ENCODE results near the gene SYT9.

SYT9 gene

GRCh38 chr11:7251836-7252682 is at the start of gene SYT9:
Gene SYT9, plus strand, starts transcription at chr11:7251904. Its CDS starts 283 bp downstream, at chr11:7252187.
- peak; percentile 59 for DNase-seq

GRCh38 chr11:7202412-7202811 is 49.3 kb upstream of the SYT9 start:
- no peak for DNase-seq

- DNase-seq = no peak
These were observed 46.9 kb upstream of the SYT9 start for GRCh38 chr11:7204778-7205177.

GRCh38 chr11:7208391-7208790 is 43.3 kb upstream of the SYT9 start:
- DNase-seq = no peak

- no peak for DNase-seq
These were observed 32.2 kb upstream of the SYT9 start for GRCh38 chr11:7219491-7219890.

GRCh38 chr11:7220636-7221035 is 31.1 kb upstream of the SYT9 start:
- DNase-seq = no peak

GRCh38 chr11:7222619-7223018 is 29.1 kb upstream of the SYT9 start:
- no peak for DNase-seq

- DNase-seq = no peak
These were observed 11.8 kb upstream of the SYT9 start for GRCh38 chr11:7239877-7240276.

GRCh38 chr11:7245341-7245740 is 6.4 kb upstream of the SYT9 start:
- no peak for DNase-seq

- no peak for DNase-seq
These were observed 5.5 kb upstream of the SYT9 start for GRCh38 chr11:7246179-7246578.

GRCh38 chr11:7250166-7250565 is 1.5 kb upstream of the SYT9 start:
- no peak for DNase-seq

GRCh38 chr11:7251487-7251835 is 243 bp upstream of the SYT9 start:
- DNase-seq = peak; percentile 15

GRCh38 chr11:7252683-7253213 is 1.0 kb downstream of the SYT9 start:
- peak; percentile 17 for DNase-seq

GRCh38 chr11:7253800-7254199 is 2.1 kb downstream of the SYT9 start:
- DNase-seq = no peak

- DNase-seq = no peak
These were observed 3.1 kb downstream of the SYT9 start for GRCh38 chr11:7254731-7255291.

- DNase-seq = no peak
These were observed 5.2 kb downstream of the SYT9 start for GRCh38 chr11:7256943-7257342.

- DNase-seq = no peak
These were observed 6.0 kb downstream of the SYT9 start for GRCh38 chr11:7257724-7258123.

- DNase-seq = no peak
These were observed 9.9 kb downstream of the SYT9 start for GRCh38 chr11:7261578-7261977.

- no peak for DNase-seq
These were observed 11.0 kb downstream of the SYT9 start for GRCh38 chr11:7262672-7263071.

GRCh38 chr11:7263842-7264241 is 12.1 kb downstream of the SYT9 start:
- DNase-seq = no peak

GRCh38 chr11:7268758-7269157 is 17.1 kb downstream of the SYT9 start:
- DNase-seq = no peak

- DNase-seq = no peak
These were observed 18.6 kb downstream of the SYT9 start for GRCh38 chr11:7270233-7270865.

- DNase-seq = no peak
These were observed 20.7 kb downstream of the SYT9 start for GRCh38 chr11:7272373-7272772.

- DNase-seq = no peak
These were observed 23.4 kb downstream of the SYT9 start for GRCh38 chr11:7275133-7275532.
